Measurements from ENCODE around the gene PARVA.
"Not testable (repeated sequence)": the region's sequence is repeated elsewhere in the genome, so short reads cannot be mapped to it uniquely, and the experiment has no call there.

PARVA gene

DNA sequence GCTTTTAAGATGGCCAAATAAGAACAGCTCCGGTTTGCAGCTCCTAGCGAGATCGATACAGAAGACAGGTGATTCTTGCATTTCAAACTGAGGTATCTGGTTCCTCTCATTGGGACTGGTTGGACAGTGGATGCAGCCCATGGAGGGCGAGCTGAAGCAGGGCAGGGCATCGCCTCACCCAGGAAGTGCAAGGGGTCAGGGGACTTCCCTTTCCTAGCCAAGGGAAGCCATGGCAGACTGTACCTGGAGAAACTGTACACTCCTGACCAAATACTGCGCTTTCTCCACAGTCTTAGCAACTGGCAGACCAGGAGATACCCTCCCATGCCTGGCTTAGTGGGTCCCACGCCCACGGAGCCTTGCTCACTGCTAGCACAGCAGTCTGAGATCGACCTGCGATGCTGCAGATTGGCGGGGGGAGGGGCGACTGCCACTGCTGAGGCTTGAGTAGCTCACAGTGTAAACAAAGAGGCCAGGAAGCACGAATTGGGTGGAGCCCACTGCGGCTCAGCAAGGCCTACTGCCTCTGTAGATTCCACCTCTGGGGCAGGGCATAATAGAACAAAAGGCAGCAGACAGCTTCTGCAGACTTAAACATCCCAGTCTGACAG, 11.3 kb upstream of the PARVA start:
- not testable (repeated sequence) for H3K4me1 ChIP-seq (ENCODE audit: control insufficient read depth, insufficient read depth, low read depth, low read length); H3K23ac ChIP-seq (ENCODE audit: low read length in 2 of 2); H2AK5ac ChIP-seq (ENCODE audit: low read length, severe bottlenecking); H3K36me3 ChIP-seq (ENCODE audit: control insufficient read depth in 1 of 2, insufficient read depth in 2 of 2, low read depth in 1 of 2, low read length in 2 of 2); H3K9me3 ChIP-seq (ENCODE audit: control insufficient read depth, low read length); H3K4me3 ChIP-seq (ENCODE audit: insufficient read depth in 1 of 2, low read depth in 1 of 2, low read length in 2 of 2); H3K4me2 ChIP-seq (ENCODE audit: low read length, poor library complexity, severe bottlenecking); H3K27me3 ChIP-seq (ENCODE audit: control insufficient read depth in 1 of 2, insufficient read depth in 1 of 2, low read length in 2 of 2); H2BK120ac ChIP-seq (ENCODE audit: low read depth, low read length); H3K9ac ChIP-seq (ENCODE audit: low read length); H3K79me1 ChIP-seq (replicated peaks; ENCODE audit: low read length, poor library complexity, severe bottlenecking); H3K27ac ChIP-seq (ENCODE audit: low read length, poor library complexity, severe bottlenecking); H2BK5ac ChIP-seq (ENCODE audit: low read depth, low read length, poor library complexity, severe bottlenecking)
- H4K91ac ChIP-seq (ENCODE audit: low read length) = peak overlapping the region; percentile 80
- H3K4ac ChIP-seq (ENCODE audit: low read depth in 1 of 2, low read length in 2 of 2) = peak overlapping the region; percentile 11 to 24
- peak; percentile 71 for DNase-seq
- peak overlapping the region; percentile 40 to 53 for H3K18ac ChIP-seq (ENCODE audit: low read depth in 1 of 2, low read length in 2 of 2)
- H2AFZ ChIP-seq (ENCODE audit: low read depth, low read length) = peak overlapping the region; percentile 86
- H2BK12ac ChIP-seq (ENCODE audit: low read length in 2 of 2) = peak overlapping the region in 1 of 2 experiments; percentile 38
- H3K14ac ChIP-seq (ENCODE audit: low read length in 2 of 2) = peak overlapping the region in 1 of 2 experiments; percentile 81
- H4K8ac ChIP-seq (ENCODE audit: low read length) = peak overlapping the region; percentile 90
- 42% methylated on average over 14 of the region's 14 CpGs for WGBS
- peak overlapping the region; percentile 83 for H2BK15ac ChIP-seq (ENCODE audit: low read depth, poor library complexity, severe bottlenecking)

DNA sequence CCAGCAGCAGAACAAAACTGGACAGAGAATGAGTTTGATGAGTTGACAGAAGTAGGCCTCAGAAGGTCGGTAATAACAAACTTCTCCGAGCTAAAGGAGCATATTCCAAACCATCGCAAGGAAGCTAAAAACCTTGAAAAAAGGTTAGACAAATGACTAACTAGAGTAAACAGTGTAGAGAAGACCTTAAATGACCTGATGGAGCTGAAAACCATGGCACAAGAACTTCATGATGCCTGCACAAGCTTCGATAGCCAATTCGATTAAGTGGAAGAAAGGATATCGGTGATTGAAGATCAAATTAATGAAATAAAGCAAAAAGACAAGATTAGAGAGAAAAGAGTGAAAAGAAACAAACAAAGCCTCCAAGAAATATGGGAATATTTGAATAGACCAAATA, 10.3 kb upstream of the PARVA start:
- H3K36me3 ChIP-seq (ENCODE audit: control insufficient read depth in 1 of 2, insufficient read depth in 2 of 2, low read depth in 1 of 2, low read length in 2 of 2); H4K8ac ChIP-seq (ENCODE audit: low read length); H3K4me1 ChIP-seq (ENCODE audit: control insufficient read depth, insufficient read depth, low read depth, low read length); H3K4ac ChIP-seq (ENCODE audit: low read depth in 1 of 2, low read length in 2 of 2); H2AFZ ChIP-seq (ENCODE audit: low read depth, low read length); H3K79me1 ChIP-seq (replicated peaks; ENCODE audit: low read length, poor library complexity, severe bottlenecking); H3K9me3 ChIP-seq (ENCODE audit: control insufficient read depth, low read length); H2BK15ac ChIP-seq (ENCODE audit: low read depth, poor library complexity, severe bottlenecking); H3K9ac ChIP-seq (ENCODE audit: low read length); H2BK120ac ChIP-seq (ENCODE audit: low read depth, low read length); DNase-seq; H2AK5ac ChIP-seq (ENCODE audit: low read length, severe bottlenecking); H2BK12ac ChIP-seq (ENCODE audit: low read length in 2 of 2); H3K4me2 ChIP-seq (ENCODE audit: low read length, poor library complexity, severe bottlenecking); H2BK5ac ChIP-seq (ENCODE audit: low read depth, low read length, poor library complexity, severe bottlenecking); H3K4me3 ChIP-seq (ENCODE audit: insufficient read depth in 1 of 2, low read depth in 1 of 2, low read length in 2 of 2); H3K27ac ChIP-seq (ENCODE audit: low read length, poor library complexity, severe bottlenecking); H3K23ac ChIP-seq (ENCODE audit: low read length in 2 of 2); H3K14ac ChIP-seq (ENCODE audit: low read length in 2 of 2); H3K27me3 ChIP-seq (ENCODE audit: control insufficient read depth in 1 of 2, insufficient read depth in 1 of 2, low read length in 2 of 2); H4K91ac ChIP-seq (ENCODE audit: low read length): not testable (repeated sequence)
- H3K18ac ChIP-seq (ENCODE audit: low read depth in 1 of 2, low read length in 2 of 2) = peak overlapping the region in 1 of 2 experiments; percentile 21
- 95% methylated on average over 6 of the region's 6 CpGs for WGBS

DNA sequence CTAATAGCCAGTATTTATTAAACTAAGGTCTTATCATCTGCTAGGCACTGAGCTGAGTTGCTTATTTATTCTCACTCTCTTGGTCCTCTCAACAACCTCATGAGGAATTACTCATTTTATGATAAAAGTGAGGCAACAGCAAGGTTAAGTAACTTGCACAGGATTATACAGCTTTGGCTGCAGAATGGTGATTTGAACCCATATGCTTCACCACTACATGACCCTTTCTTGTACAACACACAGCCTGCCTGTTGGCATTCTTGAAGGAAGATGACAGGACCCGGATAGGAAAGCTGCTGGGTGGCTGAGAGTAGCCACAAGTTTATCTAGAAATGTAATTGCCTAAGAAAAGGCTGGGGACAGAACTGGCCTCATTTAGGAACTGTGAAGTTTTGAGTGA, 5.3 kb upstream of the PARVA start:
- Histone ChIP-seq H3K36me3 (ENCODE audit: control insufficient read depth in 1 of 2, insufficient read depth in 2 of 2, low read depth in 1 of 2, low read length in 2 of 2) (no peaks in the 10 kb centered on the region), H3K9me3 (ENCODE audit: control insufficient read depth, low read length) (no peaks in the 10 kb centered on the region), H2BK120ac (ENCODE audit: low read depth, low read length) (no peak overlapping the region), H2BK5ac (ENCODE audit: low read depth, low read length, poor library complexity, severe bottlenecking) (no peak overlapping the region), H3K9ac (ENCODE audit: low read length) (no peak overlapping the region), H3K4me1 (ENCODE audit: control insufficient read depth, insufficient read depth, low read depth, low read length) (peaks cover 6% of the 10 kb centered on the region), H2BK12ac (ENCODE audit: low read length in 2 of 2) (no peak overlapping the region), H2AK5ac (ENCODE audit: low read length, severe bottlenecking) (no peak overlapping the region), H3K27ac (ENCODE audit: low read length, poor library complexity, severe bottlenecking) (no peak overlapping the region), H4K91ac (ENCODE audit: low read length) (no peak overlapping the region), H3K14ac (ENCODE audit: low read length in 2 of 2) (no peak overlapping the region), H3K23ac (ENCODE audit: low read length in 2 of 2) (no peak overlapping the region), H3K79me1 (replicated peaks; ENCODE audit: low read length, poor library complexity, severe bottlenecking) (no peaks in the 10 kb centered on the region), H2AFZ (ENCODE audit: low read depth, low read length) (no peak overlapping the region), H4K8ac (ENCODE audit: low read length) (no peak overlapping the region), H3K4me2 (ENCODE audit: low read length, poor library complexity, severe bottlenecking) (no peak overlapping the region), H3K27me3 (ENCODE audit: control insufficient read depth in 1 of 2, insufficient read depth in 1 of 2, low read length in 2 of 2) (no peaks in the 10 kb centered on the region), H3K18ac (ENCODE audit: low read depth in 1 of 2, low read length in 2 of 2) (no peak overlapping the region), H2BK15ac (ENCODE audit: low read depth, poor library complexity, severe bottlenecking) (no peak overlapping the region), H3K4ac (ENCODE audit: low read depth in 1 of 2, low read length in 2 of 2) (no peak overlapping the region), H3K4me3 (ENCODE audit: insufficient read depth in 1 of 2, low read depth in 1 of 2, low read length in 2 of 2) (no peak overlapping the region)
- 92% methylated on average over 1 of the region's 1 CpG for WGBS
- DNase-seq = no peak

DNA sequence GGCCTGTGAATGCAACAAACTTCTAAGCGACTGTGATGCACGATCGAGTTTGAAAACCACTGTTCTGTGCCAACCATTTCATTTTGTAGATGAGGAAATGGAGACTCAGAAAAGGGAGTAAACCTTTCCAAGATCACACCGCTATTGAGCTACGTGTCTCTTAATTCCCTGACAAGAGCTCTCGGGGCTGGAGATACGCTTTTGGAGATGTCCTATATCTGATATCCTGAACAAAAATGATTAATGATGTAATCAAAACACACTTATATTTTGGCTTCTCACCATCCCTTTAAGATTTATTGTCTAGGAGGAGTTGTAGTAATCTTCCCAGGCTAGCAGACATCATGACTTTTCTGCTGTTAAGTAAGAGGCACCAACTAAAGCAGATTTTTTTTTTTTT, 1.7 kb upstream of the PARVA start:
- no peaks in the 10 kb centered on the region for H3K9me3 ChIP-seq (ENCODE audit: control insufficient read depth, low read length)
- no peaks in the 10 kb centered on the region for H3K27me3 ChIP-seq (ENCODE audit: control insufficient read depth in 1 of 2, insufficient read depth in 1 of 2, low read length in 2 of 2)
- H3K27ac ChIP-seq (ENCODE audit: low read length, poor library complexity, severe bottlenecking) = no peak overlapping the region
- H4K8ac ChIP-seq (ENCODE audit: low read length) = no peak overlapping the region
- no peak overlapping the region for H2AK5ac ChIP-seq (ENCODE audit: low read length, severe bottlenecking)
- H3K4me1 ChIP-seq (ENCODE audit: control insufficient read depth, insufficient read depth, low read depth, low read length) = peaks cover 8% of the 10 kb centered on the region
- peak overlapping the region in 1 of 2 experiments; percentile 57 for H3K4me3 ChIP-seq (ENCODE audit: insufficient read depth in 1 of 2, low read depth in 1 of 2, low read length in 2 of 2)
- H3K9ac ChIP-seq (ENCODE audit: low read length) = peak overlapping the region; percentile 97
- no peak overlapping the region for H3K4me2 ChIP-seq (ENCODE audit: low read length, poor library complexity, severe bottlenecking)
- 92% methylated on average over 3 of the region's 7 CpGs for WGBS
- peaks cover 0 to 8% of the 10 kb centered on the region in 2 experiments for H3K36me3 ChIP-seq (ENCODE audit: control insufficient read depth in 1 of 2, insufficient read depth in 2 of 2, low read depth in 1 of 2, low read length in 2 of 2)
- no peak overlapping the region for H3K4ac ChIP-seq (ENCODE audit: low read depth in 1 of 2, low read length in 2 of 2)
- H3K23ac ChIP-seq (ENCODE audit: low read length in 2 of 2) = no peak overlapping the region
- no peak overlapping the region for H3K14ac ChIP-seq (ENCODE audit: low read length in 2 of 2)
- H2BK5ac ChIP-seq (ENCODE audit: low read depth, low read length, poor library complexity, severe bottlenecking) = no peak overlapping the region
- peak overlapping the region in 1 of 2 experiments; percentile 32 for H2BK12ac ChIP-seq (ENCODE audit: low read length in 2 of 2)
- DNase-seq = no peak
- no peaks in the 10 kb centered on the region for H3K79me1 ChIP-seq (replicated peaks; ENCODE audit: low read length, poor library complexity, severe bottlenecking)
- no peak overlapping the region for H2BK15ac ChIP-seq (ENCODE audit: low read depth, poor library complexity, severe bottlenecking)
- H2AFZ ChIP-seq (ENCODE audit: low read depth, low read length) = no peak overlapping the region
- H4K91ac ChIP-seq (ENCODE audit: low read length) = no peak overlapping the region
- no peak overlapping the region for H3K18ac ChIP-seq (ENCODE audit: low read depth in 1 of 2, low read length in 2 of 2)
- no peak overlapping the region for H2BK120ac ChIP-seq (ENCODE audit: low read depth, low read length)
